ENCODE data around the gene TEX22.

- TF ChIP-seq CTCF (IDR thresholded peaks at IDR 0.05) (no peak), POLR2A (IDR thresholded peaks at IDR 0.05) (no peak)
Observed at GRCh38 chr14:105440992-105441391, 42.7 kb downstream of the TEX22 start.

All from esophagus squamous epithelium (tissue), 4 donors.